NCI-H1436 (cell line): ENCODE measurements around the gene ANO6.
"Not testable (repeated sequence)": the region's sequence is repeated elsewhere in the genome, so short reads cannot be mapped to it uniquely, and the experiment has no call there.

Experiments
- DNase-seq: peaks from one replicate; lab custom pipeline; 2025; lab: John Stamatoyannopoulos, UW

The ANO6 gene

GRCh38 chr12:45312012-45312411 is 96.1 kb downstream of the ANO6 start:
- no peak for DNase-seq

GRCh38 chr12:45314770-45315169 is 98.9 kb downstream of the ANO6 start:
- no peak for DNase-seq

- no peak for DNase-seq
Observed at GRCh38 chr12:45315462-45315861, 99.6 kb downstream of the ANO6 start.

- not testable (repeated sequence) for DNase-seq
Observed at GRCh38 chr12:45317261-45317660, 101.4 kb downstream of the ANO6 start.

- no peak for DNase-seq
Observed at GRCh38 chr12:45322810-45323209, 106.9 kb downstream of the ANO6 start.

GRCh38 chr12:45324391-45324790 is 108.5 kb downstream of the ANO6 start:
- no peak for DNase-seq

GRCh38 chr12:45326358-45326975 is 110.6 kb downstream of the ANO6 start:
- DNase-seq = no peak

- DNase-seq = no peak
Observed at GRCh38 chr12:45327823-45328383, 112.0 kb downstream of the ANO6 start.

GRCh38 chr12:45329238-45329637 is 113.3 kb downstream of the ANO6 start:
- DNase-seq = no peak

GRCh38 chr12:45329702-45330101 is 113.8 kb downstream of the ANO6 start:
- no peak for DNase-seq

GRCh38 chr12:45331552-45331951 is 115.7 kb downstream of the ANO6 start:
- DNase-seq = no peak

- no peak for DNase-seq
Observed at GRCh38 chr12:45334396-45334795, 118.5 kb downstream of the ANO6 start.

- DNase-seq = no peak
Observed at GRCh38 chr12:45336331-45336730, 120.4 kb downstream of the ANO6 start.

- no peak for DNase-seq
Observed at GRCh38 chr12:45336762-45337596, 121.1 kb downstream of the ANO6 start.

- DNase-seq = no peak
Observed at GRCh38 chr12:45337835-45338234, 121.9 kb downstream of the ANO6 start.

GRCh38 chr12:45338272-45338671 is 122.4 kb downstream of the ANO6 start:
- no peak for DNase-seq

- no peak for DNase-seq
Observed at GRCh38 chr12:45339035-45339434, 123.1 kb downstream of the ANO6 start.

GRCh38 chr12:45342171-45342570 is 126.3 kb downstream of the ANO6 start:
- no peak for DNase-seq

GRCh38 chr12:45342848-45343247 is 127.0 kb downstream of the ANO6 start:
- DNase-seq = no peak

- no peak for DNase-seq
Observed at GRCh38 chr12:45343269-45344051, 127.6 kb downstream of the ANO6 start.

- DNase-seq = no peak
Observed at GRCh38 chr12:45348311-45348710, 132.4 kb downstream of the ANO6 start.

- DNase-seq = no peak
Observed at GRCh38 chr12:45348986-45349385, 133.1 kb downstream of the ANO6 start.
